Measurements from ENCODE around the gene RAPGEF4.

DNA sequence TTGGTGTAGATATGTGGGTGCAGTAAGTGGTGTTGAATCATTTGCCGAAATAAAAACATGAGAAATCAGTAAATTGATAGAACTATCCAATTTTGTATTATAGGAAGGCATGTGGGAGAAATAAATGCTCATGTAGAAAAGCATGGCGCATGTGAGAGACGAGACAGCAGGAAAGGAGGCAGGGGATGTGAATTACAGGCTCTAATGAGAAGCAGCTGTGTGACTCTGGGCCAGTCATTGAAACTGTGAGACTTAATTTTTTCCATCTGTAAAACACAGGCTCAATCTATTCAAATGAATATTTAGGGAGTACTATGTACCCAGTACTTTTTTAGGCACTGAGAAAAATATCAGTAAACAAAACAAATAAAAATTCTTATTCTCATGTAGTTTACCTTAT, 297.4 kb downstream of the RAPGEF4 start:
- TF ChIP-seq, protein P1, sequence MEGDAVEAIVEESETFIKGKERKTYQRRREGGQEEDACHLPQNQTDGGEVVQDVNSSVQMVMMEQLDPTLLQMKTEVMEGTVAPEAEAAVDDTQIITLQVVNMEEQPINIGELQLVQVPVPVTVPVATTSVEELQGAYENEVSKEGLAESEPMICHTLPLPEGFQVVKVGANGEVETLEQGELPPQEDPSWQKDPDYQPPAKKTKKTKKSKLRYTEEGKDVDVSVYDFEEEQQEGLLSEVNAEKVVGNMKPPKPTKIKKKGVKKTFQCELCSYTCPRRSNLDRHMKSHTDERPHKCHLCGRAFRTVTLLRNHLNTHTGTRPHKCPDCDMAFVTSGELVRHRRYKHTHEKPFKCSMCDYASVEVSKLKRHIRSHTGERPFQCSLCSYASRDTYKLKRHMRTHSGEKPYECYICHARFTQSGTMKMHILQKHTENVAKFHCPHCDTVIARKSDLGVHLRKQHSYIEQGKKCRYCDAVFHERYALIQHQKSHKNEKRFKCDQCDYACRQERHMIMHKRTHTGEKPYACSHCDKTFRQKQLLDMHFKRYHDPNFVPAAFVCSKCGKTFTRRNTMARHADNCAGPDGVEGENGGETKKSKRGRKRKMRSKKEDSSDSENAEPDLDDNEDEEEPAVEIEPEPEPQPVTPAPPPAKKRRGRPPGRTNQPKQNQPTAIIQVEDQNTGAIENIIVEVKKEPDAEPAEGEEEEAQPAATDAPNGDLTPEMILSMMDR (IDR thresholded peaks at IDR 0.05), result no peak
- TF ChIP-seq POLR2A (IDR thresholded peaks at IDR 0.05) (no peak), POLR2AphosphoS5 (IDR thresholded peaks at IDR 0.05) (no peak)

All from sigmoid colon (tissue), 4 donors.